ENCODE data around the gene PARP9.

- TF ChIP-seq CTCF (CRISPR knock-in tag; IDR thresholded peaks at IDR 0.05): no peak
- TF ChIP-seq HNF1A (IDR thresholded peaks at IDR 0.05; ENCODE audit: low read depth): no peak
- no peak for TF ChIP-seq HNF1A (CRISPR knock-in tag; IDR thresholded peaks at IDR 0.05; ENCODE audit: borderline replicate concordance)
- TF ChIP-seq PREB (CRISPR knock-in tag; IDR thresholded peaks at IDR 0.05): no peak
- no peak for TF ChIP-seq THAP8 (CRISPR knock-in tag; IDR thresholded peaks at IDR 0.05; ENCODE audit: borderline replicate concordance)
- TF ChIP-seq NR1H2 (CRISPR knock-in tag; IDR thresholded peaks at IDR 0.05; ENCODE audit: borderline replicate concordance, low read depth): no peak
- TF ChIP-seq PRPF4 (IDR thresholded peaks at IDR 0.05; ENCODE audit: low read depth, low read length, poor library complexity, severe bottlenecking): no peak
- no peak for TF ChIP-seq MYNN (CRISPR knock-in tag; IDR thresholded peaks at IDR 0.05; ENCODE audit: low read depth)
- TF ChIP-seq POLR2A (IDR thresholded peaks at IDR 0.05; ENCODE audit: insufficient read depth in 1 of 2, low read depth in 2 of 2, low read length in 2 of 2): no peak
- no peak for TF ChIP-seq ZNF354B (CRISPR knock-in tag; IDR thresholded peaks at IDR 0.05)
Measured at GRCh38 chr3:122609798-122610559, 45.9 kb upstream of the PARP9 start.
